ENCODE results near the gene NFIX.

The NFIX gene

GRCh38 chr19:13135068-13136062, 140.1 kb downstream of the NFIX start:
- TF ChIP-seq ZFX (IDR thresholded peaks at IDR 0.05), result no peak
- TF ChIP-seq CTCF (conservative IDR thresholded peaks at IDR 0.05), result no peak
- H3K27ac ChIP-seq, result no peak overlapping the region

GRCh38 chr19:13137290-13137794, 142.1 kb downstream of the NFIX start:
- H3K27ac ChIP-seq, result no peak overlapping the region
- TF ChIP-seq ZFX (IDR thresholded peaks at IDR 0.05), result no peak

- H3K27ac ChIP-seq, result no peak overlapping the region
- TF ChIP-seq ZFX (IDR thresholded peaks at IDR 0.05), result no peak
- TF ChIP-seq CTCF (conservative IDR thresholded peaks at IDR 0.05), result no peak
These were observed 143.1 kb downstream of the NFIX start for GRCh38 chr19:13138171-13138915.

GRCh38 chr19:13138916-13139198, 143.6 kb downstream of the NFIX start:
- TF ChIP-seq ZFX (IDR thresholded peaks at IDR 0.05) (no peak), CTCF (conservative IDR thresholded peaks at IDR 0.05) (no peak)
- H3K27ac ChIP-seq, result no peak overlapping the region

GRCh38 chr19:13139633-13140311, 144.5 kb downstream of the NFIX start:
- TF ChIP-seq ZFX (IDR thresholded peaks at IDR 0.05) (no peak), CTCF (conservative IDR thresholded peaks at IDR 0.05) (no peak)

GRCh38 chr19:13146763-13147563, 151.7 kb downstream of the NFIX start:
- TF ChIP-seq CTCF (conservative IDR thresholded peaks at IDR 0.05) (no peak), ZFX (IDR thresholded peaks at IDR 0.05) (no peak)
- H3K27ac ChIP-seq, result no peak overlapping the region

More at GRCh38 chr19:13139633-13140311, 144.5 kb downstream of the NFIX start:
- no peak overlapping the region for H3K27ac ChIP-seq

Measured in C4-2B (cell line).